ENCODE data around the gene ATAD3B.
"Not testable (repeated sequence)": the region's sequence is repeated elsewhere in the genome, so short reads cannot be mapped to it uniquely, and the experiment has no call there.

ATAD3B gene

DNA sequence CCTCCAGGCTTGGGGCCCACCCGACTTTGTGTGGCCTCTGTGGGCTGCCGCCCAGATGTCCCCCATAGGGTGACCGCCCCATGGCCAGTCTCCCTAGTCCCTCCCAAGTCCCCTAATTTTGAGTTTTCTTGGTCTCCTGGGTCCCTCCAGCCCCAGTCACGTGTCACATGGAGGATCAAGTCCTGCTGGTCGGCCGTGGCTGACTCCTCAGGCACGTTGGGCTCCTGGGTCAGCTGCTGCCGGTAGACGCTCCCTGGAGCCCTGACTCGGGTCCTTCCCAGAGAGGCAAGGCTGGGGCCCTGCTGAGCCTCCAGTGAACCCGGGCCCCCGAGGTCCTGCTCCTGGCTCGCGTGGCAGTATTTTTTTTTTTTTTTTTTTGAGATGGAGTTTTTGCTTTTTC lies 11.9 kb upstream of the ATAD3B start:
- not testable (repeated sequence) for H3K27me3 ChIP-seq (ENCODE audit: insufficient read depth, insufficient read length); DNase-seq (ENCODE audit: low read depth, low spot score); H3K9ac ChIP-seq (ENCODE audit: insufficient read length, low read depth); H3K4me1 ChIP-seq (ENCODE audit: insufficient read depth, insufficient read length); H3K9me3 ChIP-seq (ENCODE audit: insufficient read depth, low read length); H3K4me3 ChIP-seq (ENCODE audit: insufficient read length, low read depth); H3K36me3 ChIP-seq (ENCODE audit: insufficient read depth, insufficient read length, low read length)

GRCh38 chr1:1460540-1461130 lies 10.9 kb upstream of the ATAD3B start:
- Histone ChIP-seq H3K27me3 (ENCODE audit: insufficient read depth, insufficient read length) (no peaks in the 10 kb centered on the region), H3K9me3 (ENCODE audit: insufficient read depth, low read length) (0 out of 2 replicates have a peak, but pooled peaks cover 5% of the 10 kb centered on the region), H3K4me1 (ENCODE audit: insufficient read depth, insufficient read length) (no peaks in the 10 kb centered on the region), H3K36me3 (ENCODE audit: insufficient read depth, insufficient read length, low read length) (no peaks in the 10 kb centered on the region), H3K9ac (ENCODE audit: insufficient read length, low read depth) (no peak overlapping the region), H3K4me3 (ENCODE audit: insufficient read length, low read depth) (no peak overlapping the region)
- TF ChIP-seq SUZ12 (IDR thresholded peaks at IDR 0.05; ENCODE audit: extremely low read depth, insufficient read depth, insufficient read length) (no peak), YY1 (IDR thresholded peaks at IDR 0.05; ENCODE audit: insufficient read depth, insufficient read length) (no peak), ZNF274 (IDR thresholded peaks at IDR 0.05; ENCODE audit: low read depth, low read length) (no peak)
- DNase-seq (ENCODE audit: low read depth, low spot score) = no peak

- no peak overlapping the region for H3K4me3 ChIP-seq (ENCODE audit: insufficient read length, low read depth)
- TF ChIP-seq ZNF274 (IDR thresholded peaks at IDR 0.05; ENCODE audit: low read depth, low read length) (no peak), YY1 (IDR thresholded peaks at IDR 0.05; ENCODE audit: insufficient read depth, insufficient read length) (no peak), SUZ12 (IDR thresholded peaks at IDR 0.05; ENCODE audit: extremely low read depth, insufficient read depth, insufficient read length) (no peak)
These were observed 9.7 kb upstream of the ATAD3B start for GRCh38 chr1:1461721-1462317.

DNA sequence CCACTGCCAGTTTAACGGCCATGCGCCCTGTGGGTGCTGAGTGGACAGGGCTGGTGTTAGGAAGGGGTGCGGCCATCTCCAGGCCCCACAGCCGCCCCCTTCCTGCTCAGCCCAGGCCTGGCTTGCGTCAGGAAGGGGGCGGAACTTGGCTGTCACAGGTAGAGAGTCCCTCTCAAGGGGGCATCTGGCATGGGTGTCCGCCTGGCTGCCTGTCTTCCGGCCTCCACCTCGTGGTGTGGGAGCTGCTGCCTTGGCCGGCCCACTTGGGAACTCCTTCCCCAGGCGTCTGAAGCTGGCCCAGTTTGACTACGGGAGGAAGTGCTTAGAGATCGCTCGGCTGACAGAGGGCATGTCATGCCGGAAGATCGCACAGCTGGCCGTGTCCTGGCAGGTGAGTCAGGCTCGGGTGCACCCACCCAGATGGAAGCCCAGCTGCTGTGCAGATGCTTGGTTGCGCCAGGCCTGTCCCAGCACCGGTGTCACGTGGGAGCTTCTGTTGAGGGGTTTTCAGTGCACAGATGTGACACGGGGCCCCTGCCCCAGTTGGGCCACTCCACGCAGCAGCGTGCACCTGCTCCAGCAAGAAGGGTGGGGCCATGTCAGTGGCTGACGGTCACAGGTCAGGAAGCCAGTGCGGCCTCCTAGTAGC lies 9.1 kb upstream of the ATAD3B start:
- DNase-seq (ENCODE audit: low read depth, low spot score) = no peak
- no peak for TF ChIP-seq SUZ12 (IDR thresholded peaks at IDR 0.05; ENCODE audit: extremely low read depth, insufficient read depth, insufficient read length)
- no peak for TF ChIP-seq ZNF274 (IDR thresholded peaks at IDR 0.05; ENCODE audit: low read depth, low read length)
- no peak for TF ChIP-seq YY1 (IDR thresholded peaks at IDR 0.05; ENCODE audit: insufficient read depth, insufficient read length)
- Histone ChIP-seq H3K9me3 (ENCODE audit: insufficient read depth, low read length) (0 out of 2 replicates have a peak, but pooled peaks cover 5% of the 10 kb centered on the region), H3K4me1 (ENCODE audit: insufficient read depth, insufficient read length) (no peaks in the 10 kb centered on the region), H3K36me3 (ENCODE audit: insufficient read depth, insufficient read length, low read length) (no peaks in the 10 kb centered on the region), H3K9ac (ENCODE audit: insufficient read length, low read depth) (no peak overlapping the region), H3K4me3 (ENCODE audit: insufficient read length, low read depth) (no peak overlapping the region), H3K27me3 (ENCODE audit: insufficient read depth, insufficient read length) (no peaks in the 10 kb centered on the region)

More at GRCh38 chr1:1461721-1462317, 9.7 kb upstream of the ATAD3B start:
- Histone ChIP-seq H3K27me3 (ENCODE audit: insufficient read depth, insufficient read length) (no peaks in the 10 kb centered on the region), H3K36me3 (ENCODE audit: insufficient read depth, insufficient read length, low read length) (no peaks in the 10 kb centered on the region), H3K4me1 (ENCODE audit: insufficient read depth, insufficient read length) (no peaks in the 10 kb centered on the region), H3K9me3 (ENCODE audit: insufficient read depth, low read length) (0 out of 2 replicates have a peak, but pooled peaks cover 5% of the 10 kb centered on the region), H3K9ac (ENCODE audit: insufficient read length, low read depth) (no peak overlapping the region)
- DNase-seq (ENCODE audit: low read depth, low spot score) = no peak

- H3K27me3 ChIP-seq (ENCODE audit: insufficient read depth, insufficient read length) = no peaks in the 10 kb centered on the region
- H3K9ac ChIP-seq (ENCODE audit: insufficient read length, low read depth) = no peak overlapping the region
- no peak overlapping the region for H3K4me3 ChIP-seq (ENCODE audit: insufficient read length, low read depth)
- DNase-seq (ENCODE audit: low read depth, low spot score) = no peak
- no peaks in the 10 kb centered on the region for H3K36me3 ChIP-seq (ENCODE audit: insufficient read depth, insufficient read length, low read length)
- 0 out of 2 replicates have a peak, but pooled peaks cover 5% of the 10 kb centered on the region for H3K9me3 ChIP-seq (ENCODE audit: insufficient read depth, low read length)
- H3K4me1 ChIP-seq (ENCODE audit: insufficient read depth, insufficient read length) = no peaks in the 10 kb centered on the region
- TF ChIP-seq ZNF274 (IDR thresholded peaks at IDR 0.05; ENCODE audit: low read depth, low read length) (no peak), YY1 (IDR thresholded peaks at IDR 0.05; ENCODE audit: insufficient read depth, insufficient read length) (no peak), SUZ12 (IDR thresholded peaks at IDR 0.05; ENCODE audit: extremely low read depth, insufficient read depth, insufficient read length) (no peak)
These were observed 8.3 kb upstream of the ATAD3B start for GRCh38 chr1:1463312-1463711.

DNA sequence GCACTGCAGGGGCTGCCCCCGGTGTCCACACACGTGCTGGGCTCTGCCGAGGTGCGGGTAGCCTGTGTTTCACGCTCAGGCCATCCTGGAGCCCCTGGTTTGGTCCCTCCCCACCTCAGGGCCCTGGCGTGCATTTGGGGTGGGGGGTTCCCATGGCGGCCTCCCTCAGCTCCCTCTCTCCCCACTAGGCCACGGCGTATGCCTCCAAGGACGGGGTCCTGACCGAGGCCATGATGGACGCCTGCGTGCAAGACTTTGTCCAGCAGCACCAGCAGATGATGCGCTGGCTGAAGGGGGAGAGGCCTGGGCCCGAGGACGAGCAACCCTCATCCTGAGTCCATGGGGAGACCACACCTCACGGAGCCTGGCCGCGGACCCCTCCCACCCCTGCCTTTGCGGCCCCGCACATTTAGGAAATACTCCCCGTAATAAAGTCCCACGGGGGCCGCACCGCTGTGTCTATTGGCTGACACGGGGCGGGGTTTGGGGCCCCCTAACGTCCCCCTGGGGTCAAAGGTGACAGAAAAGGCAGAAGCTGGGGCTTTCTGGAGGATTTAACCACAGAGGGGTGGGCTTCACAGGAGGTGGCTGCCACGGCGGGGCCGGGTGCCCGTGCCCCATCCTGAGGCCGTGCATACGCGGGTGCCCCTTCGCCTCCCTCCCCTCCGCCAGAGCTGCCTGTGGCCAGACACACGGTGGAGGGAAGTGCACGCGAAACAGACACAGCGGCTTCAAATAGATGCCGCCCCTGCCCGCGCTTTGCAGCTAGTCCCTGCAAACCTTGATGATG lies 3.2 kb upstream of the ATAD3B start:
- H3K4me3 ChIP-seq (ENCODE audit: insufficient read length, low read depth); H3K27me3 ChIP-seq (ENCODE audit: insufficient read depth, insufficient read length); DNase-seq (ENCODE audit: low read depth, low spot score); H3K9me3 ChIP-seq (ENCODE audit: insufficient read depth, low read length); H3K4me1 ChIP-seq (ENCODE audit: insufficient read depth, insufficient read length); H3K9ac ChIP-seq (ENCODE audit: insufficient read length, low read depth); H3K36me3 ChIP-seq (ENCODE audit: insufficient read depth, insufficient read length, low read length): not testable (repeated sequence)

Data from NT2/D1 (cell line).